GM12874 (cell line): Measurements from ENCODE around the gene LOXHD1.

Source experiments
- TF ChIP-seq, protein P1 (sequence below): IDR thresholded peaks from 2 replicates; pipeline ENCODE4 v1.5.1; 2011; ENCODE audit warnings: low read depth, mild to moderate bottlenecking, control low read depth, low read length, moderate library complexity; ENCODE audit not compliant: insufficient read depth

LOXHD1 gene

DNA sequence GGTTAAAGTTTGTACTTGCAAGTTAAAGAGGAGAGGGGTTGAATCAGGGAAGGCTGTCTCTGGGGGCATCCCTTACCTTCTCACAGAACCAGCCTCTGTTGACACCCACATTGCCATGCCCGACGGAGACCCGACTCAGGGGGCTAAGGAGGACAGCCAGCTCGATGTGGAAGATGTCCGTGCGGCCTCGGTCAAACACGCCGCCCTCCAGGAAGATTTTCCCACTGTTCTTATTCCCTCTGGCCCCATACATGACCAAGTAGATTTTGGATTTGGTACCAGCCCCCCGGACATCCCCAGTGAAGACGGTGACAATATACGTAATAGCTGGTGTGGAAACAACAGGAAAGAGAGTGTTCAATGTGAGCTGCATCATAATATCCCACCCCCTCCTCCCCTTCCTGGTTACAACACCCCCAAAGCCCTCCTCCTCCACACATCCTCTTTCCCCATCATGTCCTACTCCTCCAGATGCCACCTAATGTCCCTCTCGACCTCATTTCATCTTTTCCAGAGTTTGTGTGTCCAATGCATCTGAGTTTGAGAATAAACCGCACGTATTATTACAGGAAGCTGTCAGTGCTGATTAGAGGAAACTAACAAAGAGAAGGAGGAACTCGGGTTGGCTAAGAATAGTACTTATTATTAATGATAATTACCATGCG is 55.7 kb downstream of the LOXHD1 start:
- TF ChIP-seq, protein P1, sequence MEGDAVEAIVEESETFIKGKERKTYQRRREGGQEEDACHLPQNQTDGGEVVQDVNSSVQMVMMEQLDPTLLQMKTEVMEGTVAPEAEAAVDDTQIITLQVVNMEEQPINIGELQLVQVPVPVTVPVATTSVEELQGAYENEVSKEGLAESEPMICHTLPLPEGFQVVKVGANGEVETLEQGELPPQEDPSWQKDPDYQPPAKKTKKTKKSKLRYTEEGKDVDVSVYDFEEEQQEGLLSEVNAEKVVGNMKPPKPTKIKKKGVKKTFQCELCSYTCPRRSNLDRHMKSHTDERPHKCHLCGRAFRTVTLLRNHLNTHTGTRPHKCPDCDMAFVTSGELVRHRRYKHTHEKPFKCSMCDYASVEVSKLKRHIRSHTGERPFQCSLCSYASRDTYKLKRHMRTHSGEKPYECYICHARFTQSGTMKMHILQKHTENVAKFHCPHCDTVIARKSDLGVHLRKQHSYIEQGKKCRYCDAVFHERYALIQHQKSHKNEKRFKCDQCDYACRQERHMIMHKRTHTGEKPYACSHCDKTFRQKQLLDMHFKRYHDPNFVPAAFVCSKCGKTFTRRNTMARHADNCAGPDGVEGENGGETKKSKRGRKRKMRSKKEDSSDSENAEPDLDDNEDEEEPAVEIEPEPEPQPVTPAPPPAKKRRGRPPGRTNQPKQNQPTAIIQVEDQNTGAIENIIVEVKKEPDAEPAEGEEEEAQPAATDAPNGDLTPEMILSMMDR: no peak

DNA sequence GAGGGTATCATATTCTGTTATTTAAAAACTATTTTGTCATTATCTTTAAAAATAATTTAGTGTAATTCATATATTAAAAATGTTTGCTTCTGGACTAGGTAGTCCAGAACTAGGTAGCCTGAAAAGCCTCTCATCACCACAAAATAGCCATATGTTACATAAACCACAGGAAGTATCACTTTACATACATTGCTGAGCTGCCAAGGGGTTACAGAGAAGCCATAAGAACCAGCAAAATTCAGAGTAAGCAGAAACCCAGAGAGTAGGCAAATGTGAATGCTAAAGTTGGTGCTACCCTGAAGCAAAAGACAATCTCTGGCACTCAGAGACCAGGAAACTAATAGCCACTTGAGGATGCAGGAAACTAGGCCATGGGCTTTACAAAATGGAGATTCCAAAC is 60.9 kb downstream of the LOXHD1 start:
- TF ChIP-seq, protein P1: no peak

DNA sequence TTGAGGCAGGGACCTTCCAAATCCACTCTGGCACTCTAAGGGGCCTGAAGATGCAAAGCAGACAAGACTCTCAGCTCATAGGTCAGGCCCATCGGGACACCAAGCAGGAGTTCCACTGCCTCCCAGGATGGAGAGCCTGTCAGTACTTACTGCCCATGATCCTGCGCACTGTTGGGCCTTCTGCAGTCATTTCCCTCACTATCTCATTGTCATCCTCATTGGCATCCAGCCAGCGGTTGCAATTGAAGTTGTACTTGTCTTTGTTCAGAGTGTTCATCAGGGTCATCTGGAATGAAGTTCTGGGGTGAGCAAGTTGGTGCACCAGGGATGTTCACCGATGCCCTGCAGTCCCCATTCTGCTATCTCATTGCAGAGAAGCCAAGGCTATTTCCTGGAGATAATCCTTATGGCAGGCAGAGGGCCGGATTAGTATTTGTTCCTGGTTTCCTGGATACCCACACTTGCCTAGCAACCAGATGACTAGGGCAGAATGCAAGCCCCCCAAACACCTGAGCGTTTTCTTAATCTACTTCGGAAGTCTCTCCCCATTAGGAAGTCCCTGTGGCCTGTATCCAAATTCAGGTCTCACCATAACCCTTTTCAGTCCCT is 65.1 kb downstream of the LOXHD1 start:
- TF ChIP-seq, protein P1: no peak

DNA sequence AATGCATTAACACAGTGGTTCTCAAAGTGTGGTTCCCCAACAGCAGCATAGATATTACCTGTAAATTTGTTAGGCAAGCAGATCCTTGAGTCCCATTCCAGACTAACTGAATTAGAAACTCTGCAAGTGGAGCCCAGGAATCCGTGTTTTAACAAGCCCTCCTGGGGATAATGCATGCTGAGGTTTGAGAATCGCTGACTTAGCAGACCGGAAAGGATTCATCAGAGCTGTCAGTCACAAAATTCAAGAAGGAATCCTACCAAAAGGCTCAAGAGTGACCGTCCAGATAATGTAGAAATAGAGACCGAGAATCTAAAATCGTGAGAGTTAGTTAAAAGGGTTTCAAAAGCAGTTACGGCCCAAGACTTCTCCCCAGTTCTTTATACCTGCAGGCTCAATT is 66.9 kb downstream of the LOXHD1 start:
- TF ChIP-seq, protein P1: no peak

DNA sequence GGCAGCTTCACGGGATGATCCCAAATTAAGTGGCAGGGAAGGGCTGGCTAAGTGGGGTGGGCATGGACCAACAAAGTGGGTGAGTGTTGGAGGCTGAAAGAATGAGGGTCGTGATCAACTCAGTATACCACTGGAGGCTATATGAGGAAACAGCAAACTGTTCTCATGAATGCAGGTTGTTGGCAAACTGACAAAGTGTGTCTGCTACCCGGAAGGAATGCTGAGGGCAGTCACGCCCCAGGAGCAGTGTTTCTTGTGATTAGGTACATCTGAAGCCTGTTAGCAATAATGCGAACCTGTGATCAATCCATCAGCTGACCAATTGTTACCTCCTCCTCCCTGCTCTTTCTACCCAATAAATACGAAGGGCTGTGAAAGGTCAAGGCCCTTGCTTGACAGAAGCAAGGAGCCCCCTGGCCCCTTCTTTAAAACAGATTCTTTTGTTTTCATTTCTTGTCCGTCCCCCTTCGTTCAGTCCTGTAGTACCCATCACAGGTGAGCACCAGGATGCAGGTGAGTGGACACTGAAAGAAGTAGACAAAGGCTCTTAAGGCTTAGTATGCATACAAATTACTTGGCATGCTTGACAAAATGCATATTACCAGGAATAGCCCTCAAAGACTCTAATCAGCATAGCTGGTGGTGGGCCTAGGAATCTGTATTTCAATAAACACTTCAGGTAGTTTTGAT is 67.9 kb downstream of the LOXHD1 start:
- TF ChIP-seq, protein P1: no peak

DNA sequence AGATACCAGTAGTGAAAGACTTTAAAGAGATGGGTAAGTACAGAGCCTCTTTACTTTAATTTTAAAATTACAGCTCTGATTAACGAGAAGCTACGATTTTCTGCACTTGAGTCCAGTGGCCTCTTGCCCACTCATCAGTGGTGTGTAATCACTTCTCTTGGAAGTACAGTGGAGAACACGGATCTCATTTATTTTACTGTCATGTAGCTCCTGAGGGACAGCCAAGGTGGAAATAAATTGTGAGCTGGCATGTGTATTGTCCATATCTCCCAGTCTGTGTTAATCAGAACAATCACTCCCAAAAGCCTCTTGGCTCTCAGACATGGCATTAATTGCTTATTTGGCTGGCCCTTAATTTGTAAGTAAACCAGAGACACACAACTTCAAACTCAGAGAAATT is 69.4 kb downstream of the LOXHD1 start:
- TF ChIP-seq, protein P1: no peak

DNA sequence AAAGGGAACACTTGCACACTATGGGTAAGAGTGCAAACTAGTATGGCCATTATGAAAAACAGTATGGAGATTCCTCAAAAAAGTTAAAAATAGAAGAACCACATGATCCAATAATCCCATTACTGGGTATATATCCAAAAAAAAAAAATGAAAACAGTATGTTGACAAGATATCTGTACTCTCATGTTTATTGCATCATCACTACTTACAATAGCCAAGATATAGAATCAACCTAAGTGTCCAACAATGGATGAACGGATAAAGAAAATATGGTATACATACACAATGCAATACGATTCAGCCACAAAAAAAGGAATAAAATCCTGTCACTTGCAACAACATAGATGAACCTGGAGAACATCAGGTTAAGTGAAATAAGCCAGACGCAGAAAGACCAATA is 73.3 kb downstream of the LOXHD1 start:
- TF ChIP-seq, protein P1: no peak
